Occipital lobe (tissue), 2 donors: ENCODE measurements around the gene GAS5. TPM values are rescaled to one million over a fixed set of nuclear protein-coding genes. Genes with fewer than 3 reads are reported as not detected.
"Not testable (repeated sequence)": the region's sequence is repeated elsewhere in the genome, so short reads cannot be mapped to it uniquely, and the experiment has no call there.

Experiments used
- DNase-seq: peaks from one replicate; lab custom pipeline; 2025; lab: John Stamatoyannopoulos, UW
- total RNA-seq: library from RNA; depleted of rRNA; stranded (reverse); fragments of >200 nt; gene quantifications from one replicate; pipeline ENCODE4 v1.2.3, GENCODE V29; 2014

Gene GAS5
- 605 TPM for total RNA-seq

DNA sequence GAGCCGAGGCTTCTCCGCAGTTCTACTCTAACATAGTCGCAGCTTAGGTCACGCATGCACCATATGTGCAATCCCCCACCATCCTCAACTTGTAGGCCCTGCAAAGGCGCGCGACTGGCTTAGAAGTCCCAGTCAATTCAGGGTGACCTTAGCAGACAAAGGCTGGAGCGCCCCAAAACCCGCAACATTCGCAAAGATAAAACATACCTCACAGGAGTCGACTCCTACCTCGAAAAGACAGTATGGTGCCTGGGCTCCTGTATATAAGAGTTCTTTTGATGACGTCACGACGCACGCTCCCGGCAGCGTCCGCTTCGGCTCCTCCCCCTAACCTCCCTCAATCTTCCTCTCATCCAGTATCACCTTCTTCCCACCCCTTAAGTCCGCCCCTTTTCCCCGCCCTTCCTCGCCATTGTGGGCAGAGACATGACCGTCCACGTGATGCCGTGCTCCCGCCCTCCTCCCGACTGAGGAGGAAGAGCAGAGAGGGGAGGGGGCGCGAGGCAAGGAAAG is at the start of gene GAS5:
TSS of gene GAS5 (minus strand) at position 237 of the 513 bp plus-strand sequence.
- peak; percentile 98 for DNase-seq

DNA sequence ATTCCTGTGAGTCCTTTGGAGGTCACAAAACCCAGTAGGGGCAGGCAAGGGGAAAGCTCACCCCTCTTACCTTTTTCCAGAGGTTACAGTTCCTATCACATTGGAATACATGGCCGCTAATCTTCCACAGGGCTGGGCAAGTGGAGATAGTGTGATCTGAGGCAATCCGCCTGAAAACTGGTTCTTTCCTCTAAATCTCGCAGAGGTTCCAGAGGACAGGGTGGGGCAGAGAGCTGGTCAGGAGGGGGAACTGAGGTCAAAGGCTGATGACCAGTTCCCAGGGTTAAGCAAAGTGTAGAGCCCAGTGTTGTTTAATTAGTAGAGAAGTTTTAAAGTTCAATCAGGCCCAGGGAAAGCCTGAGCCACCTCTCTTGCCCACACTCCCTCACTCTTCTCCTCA is 49.4 kb upstream of the GAS5 start, which contains the start of gene SERPINC1:
TSS of gene SERPINC1 (minus strand) at position 179 of the 400 bp plus-strand sequence. CDS start at position 111, 68 bp downstream.
- no peak for DNase-seq

DNA sequence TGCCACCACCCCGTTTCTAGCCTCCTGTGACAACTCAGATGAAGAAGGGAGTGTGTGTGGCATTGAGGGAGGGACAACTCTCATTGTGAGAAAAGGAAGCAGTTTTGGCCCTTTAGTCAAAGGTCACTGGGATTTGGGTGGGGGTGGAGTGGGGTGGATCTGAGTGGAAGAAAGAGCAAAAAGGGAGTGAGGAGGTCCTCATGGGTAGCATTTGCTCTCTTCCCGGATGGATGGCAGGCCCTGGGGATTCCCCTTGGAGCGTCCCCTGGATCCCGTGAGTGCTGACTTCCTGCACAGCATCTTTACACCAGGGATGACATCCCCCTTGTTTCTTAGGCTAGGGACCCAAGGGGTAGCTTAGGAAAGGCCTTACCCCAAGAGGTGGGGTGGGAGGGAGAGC is 48.9 kb upstream of the GAS5 start:
- DNase-seq = no peak

DNA sequence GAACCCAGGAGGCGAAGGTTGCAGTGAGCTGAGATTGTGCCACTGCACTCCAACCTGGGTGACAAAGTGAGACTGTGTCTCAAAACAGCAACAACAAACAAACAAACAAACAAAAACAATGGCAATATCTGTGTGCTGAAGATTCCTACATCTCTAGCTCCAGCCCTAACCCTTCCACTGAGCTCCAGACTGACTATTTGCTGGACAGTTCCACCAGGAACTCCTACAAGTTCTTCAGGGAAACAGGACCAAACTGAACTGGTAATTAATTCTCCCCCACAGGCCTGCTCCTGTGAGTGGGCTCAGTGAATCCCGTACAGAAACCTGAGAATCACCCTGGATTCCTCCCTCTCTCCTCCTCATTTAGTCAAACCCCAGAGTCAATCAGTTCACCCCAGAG is 47.8 kb upstream of the GAS5 start:
- DNase-seq = no peak

DNA sequence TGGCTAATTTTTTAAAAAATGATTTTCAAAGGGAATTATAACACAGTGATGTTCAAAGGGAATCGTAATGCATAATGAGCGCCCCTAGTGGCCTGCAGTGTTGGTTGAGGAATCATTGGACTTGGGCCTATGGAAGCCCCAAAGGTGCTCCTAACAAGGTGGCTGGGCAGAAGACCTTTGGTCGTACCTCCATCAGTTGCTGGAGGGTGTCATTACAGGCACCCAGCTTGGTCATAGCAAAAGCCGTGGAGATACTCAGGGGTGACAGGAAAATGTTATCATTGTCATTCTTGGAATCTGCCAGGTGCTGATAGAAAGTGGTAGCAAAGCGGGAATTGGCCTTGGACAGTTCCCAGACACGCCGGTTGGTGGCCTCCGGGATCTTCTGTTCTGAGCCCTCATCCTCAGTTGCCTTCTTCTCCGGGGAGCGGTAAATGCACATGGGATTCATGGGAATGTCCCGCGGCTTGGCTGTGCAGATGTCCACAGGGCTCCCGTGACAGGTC is 46.6 kb upstream of the GAS5 start:
- no peak for DNase-seq

DNA sequence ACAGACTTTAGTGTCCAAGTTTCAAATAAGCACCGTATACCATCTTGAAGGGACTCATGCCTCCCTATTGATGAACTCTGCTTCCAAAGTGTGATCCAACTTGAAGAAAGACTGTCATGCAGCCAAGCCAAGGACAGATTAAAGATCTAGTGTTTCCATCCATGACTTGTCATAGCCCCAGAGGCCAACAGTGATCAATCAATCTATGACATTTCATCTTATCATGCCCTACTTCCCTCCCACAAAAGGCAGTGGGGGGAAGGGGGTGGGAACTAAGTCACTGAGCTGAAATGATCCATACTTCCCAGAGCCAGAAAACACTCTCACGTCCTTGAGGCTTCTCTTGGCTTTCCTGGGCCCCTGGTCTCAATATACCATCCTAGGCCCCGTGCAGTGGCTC is 45.3 kb upstream of the GAS5 start:
- DNase-seq = no peak

DNA sequence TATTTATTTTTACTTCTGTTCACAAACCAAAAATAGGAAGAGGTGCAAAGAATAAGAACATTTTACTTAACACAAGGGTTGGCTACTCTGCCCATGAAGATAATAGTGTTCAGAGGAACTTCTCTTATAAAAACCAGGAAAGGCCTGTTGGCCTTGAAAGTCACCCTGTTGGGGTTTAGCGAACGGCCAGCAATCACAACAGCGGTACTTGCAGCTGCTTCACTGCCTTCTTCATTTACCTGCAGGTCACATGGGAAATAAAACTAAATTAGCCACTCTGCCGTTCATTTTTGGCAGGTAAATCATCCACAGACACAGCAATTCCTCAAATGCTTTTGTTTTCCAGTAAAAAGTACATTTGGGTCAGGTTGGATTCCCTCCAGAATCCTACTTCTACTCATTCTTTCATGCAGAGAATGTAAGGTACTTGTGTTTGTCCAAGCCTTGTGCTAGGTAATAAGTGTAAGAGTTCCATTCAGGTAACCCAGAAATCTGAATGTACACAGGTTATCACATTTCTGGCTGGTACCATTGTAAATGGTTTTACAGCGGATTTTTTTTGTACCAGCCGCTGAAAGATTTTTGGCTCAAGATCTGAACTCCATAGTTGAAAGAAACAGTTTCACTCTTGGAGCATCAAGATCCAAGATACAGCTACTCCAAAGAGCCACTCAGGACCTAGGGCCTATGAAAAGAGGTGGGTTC is 36.2 kb upstream of the GAS5 start:
- no peak for DNase-seq

DNA sequence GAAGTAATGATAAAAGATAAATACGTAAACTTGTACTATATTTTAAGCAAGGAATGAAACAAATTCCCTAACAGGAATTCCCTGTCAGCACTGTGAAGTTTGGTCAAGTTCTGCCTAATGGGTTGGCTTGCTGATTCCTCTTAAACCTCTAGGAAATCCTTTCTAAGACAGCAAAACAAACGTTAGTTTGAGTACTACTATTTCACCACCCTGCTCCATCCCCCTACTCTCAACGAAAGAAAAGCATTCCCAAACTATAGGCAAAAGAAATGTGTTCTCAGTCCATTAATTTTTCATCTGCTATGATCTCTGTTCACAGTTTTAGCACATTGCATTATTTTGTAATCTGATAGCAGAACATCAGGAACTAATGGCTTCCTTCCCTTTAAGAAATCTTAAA is 33.2 kb upstream of the GAS5 start:
- DNase-seq = no peak

DNA sequence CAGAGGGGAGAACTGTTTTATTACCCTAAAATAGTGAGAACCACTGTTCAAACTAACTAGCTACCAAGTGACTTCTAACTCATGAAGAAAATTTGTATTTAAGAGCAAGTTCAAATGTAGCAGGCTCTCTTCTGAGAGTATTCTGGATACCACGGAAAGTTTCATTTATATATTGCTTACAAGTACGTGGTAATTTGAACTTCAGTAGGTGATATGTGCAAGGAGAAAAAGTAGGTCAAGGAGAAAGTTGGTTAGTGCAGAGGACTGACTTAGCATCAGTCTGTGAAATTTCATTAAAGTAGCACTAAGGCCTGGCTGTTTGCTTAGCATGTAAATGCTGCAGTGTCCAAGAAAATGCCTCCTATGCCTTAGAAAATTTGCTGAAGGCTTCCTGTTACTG is 32.6 kb upstream of the GAS5 start:
- DNase-seq = no peak

DNA sequence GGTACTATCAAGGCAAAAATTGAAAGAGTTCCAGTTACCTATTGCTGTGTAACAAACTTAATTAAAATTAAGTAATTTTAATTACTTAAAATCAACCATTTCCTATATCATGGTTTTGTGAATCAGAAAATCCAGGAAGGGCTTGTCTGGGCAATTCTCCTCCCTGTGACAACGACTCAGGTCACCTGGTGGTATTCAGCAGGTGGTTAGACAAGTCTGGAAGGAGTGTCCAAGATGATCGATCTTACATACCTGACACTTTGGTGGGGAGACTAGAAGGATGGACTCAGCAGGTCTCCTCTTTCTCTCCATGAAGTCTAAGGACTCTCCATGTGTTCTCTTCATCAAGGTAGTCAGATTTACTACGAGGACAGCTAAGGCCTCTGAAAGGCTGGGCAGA is 26.4 kb upstream of the GAS5 start:
- no peak for DNase-seq

DNA sequence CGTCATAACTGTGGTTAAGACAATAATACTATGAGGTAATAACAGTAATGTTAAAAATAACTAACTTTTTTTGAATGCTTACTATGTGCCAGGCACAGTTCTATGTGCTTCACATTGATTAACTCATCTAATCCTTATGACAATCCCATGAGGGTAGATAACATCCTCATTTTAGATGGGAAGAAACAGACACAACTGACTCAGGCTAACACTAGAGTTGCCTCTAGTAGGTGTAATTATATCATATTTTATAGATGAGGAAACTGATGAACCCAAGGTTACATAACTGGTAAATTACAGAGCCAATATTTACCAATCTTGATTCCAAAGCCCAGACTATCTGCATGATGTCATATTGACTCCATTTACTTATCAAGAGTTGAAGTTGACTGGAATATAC is 25.8 kb upstream of the GAS5 start:
- no peak for DNase-seq

DNA sequence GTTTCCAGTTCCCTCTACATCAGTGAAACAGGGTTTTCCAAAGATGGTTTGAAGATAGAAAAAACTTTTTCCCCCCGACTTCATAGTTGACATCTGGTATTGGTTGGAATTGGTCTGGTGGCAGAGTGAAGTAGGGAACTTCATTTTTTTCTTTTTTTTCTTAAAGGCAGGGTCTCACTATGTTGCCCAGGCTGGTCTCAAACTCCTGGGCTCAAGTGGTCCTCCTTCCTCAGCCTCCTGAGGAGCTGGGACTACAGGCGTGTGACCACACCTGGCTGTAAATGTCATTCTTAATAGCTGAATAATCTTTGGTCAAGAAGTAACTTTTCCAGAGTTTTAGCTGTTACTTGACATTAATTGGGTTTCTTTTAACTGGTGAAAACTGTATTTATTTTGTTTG is 22.1 kb upstream of the GAS5 start:
- DNase-seq = no peak

DNA sequence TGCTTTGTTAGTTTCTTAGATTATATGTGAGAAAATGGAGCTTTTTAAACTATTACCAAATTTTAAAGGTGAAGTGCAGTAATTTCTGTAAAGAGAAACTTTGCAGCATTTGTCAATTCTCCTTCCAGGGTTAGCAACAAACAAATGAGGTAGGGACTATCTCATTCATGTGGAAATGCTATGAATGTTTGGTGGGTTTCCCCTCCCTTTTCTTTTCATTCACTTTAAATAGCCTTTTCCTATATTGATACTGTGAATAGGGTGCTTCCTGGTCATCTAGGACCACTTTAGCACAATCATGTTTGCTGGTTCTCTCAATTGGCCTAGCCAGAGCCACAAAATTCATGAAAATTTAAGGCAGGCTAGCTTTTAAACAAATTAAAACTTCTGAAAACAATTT is 21.0 kb upstream of the GAS5 start:
- no peak for DNase-seq

DNA sequence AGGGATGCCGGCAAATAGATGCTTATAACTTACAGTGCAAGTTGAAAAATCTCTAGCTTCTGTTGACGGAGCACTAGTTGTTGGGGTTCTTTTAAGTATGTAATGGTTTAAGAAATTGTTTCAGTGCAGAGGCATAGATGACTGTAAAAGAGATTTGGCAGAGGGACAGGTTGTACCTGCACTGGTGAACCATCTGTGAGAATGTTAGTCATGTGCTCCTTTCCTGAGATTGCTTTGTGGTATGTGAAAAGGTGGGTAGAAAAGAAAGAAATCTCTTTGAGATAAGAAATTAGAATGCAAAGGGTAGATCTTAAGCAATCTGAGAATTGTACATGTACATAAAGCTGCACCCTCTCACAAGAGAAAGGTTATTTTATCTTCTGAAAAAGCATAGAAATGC is 19.8 kb upstream of the GAS5 start:
- no peak for DNase-seq

DNA sequence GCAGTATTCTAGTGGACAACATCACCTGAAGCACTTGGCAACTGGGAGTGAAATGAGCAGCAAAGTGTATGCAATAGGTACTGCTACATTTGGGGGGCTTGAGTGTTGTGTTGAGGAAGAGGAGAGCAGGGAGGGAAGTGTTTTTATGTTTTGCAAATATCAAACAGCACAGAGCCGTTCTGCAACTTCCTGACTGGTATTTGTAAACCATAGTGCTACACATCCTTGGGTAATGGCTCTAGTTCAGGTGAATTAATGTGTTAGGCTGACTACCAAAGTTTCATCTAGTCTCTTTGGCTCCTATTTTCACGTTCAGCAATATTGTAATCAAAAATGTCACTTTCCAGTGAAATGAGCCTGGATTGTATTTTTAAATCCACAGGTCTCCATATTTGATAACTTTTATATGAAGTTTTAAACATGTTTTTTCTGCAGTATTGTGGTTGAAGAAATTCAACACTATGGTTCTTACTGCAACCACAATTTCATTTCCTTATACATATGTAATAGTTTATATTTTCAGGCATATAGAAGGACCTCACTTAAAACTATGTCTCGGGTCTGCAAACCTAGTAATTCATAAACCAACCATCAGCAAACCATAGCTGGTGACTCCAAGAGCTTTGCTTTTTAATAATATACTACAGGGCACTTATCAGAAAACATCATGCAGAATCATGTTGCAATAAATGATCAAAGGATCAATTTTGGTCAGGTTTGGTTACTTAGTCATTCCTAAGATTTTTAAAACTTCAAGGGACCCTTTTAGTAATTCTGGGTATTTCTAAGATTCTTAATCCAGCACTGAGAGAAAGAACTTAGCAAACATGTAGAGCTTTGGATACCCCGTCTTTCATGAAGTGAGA is 19.2 kb upstream of the GAS5 start:
- no peak for DNase-seq

DNA sequence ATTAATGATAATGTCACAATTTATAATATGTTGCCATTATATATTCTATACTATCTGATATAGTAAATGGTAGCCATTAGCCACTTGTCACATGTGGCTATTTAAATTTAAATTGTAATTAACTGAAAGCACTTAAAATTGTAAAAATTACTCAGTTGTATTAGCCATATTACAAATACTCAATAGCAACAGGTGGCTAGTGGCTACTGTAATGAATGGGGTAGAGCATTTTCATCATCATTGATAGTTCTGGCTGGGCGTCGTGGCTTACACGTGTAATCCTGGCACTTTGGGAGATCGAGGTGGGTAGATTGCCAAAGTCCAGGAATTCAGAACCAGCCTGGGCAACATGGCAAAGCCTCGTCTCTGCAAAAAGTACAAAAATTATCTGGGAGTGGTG is 16.9 kb upstream of the GAS5 start:
- DNase-seq = no peak

DNA sequence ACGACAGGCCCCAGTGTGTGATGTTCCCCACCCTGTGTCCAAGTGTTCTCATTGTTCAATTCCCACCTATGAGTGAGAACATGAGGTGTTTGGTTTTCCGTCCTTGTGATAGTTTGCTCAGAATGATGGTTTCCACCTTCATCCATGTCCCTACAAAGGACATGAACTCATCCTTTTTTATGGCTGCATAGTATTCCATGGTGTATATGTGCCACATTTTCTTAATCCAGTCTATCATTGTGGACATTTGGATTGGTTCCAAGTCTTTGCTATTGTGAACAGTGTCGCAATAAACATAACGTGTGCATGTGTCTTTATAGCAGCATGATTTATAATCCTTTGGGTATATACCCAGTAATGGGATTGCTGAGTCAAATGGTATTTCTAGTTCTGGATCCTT is 13.3 kb upstream of the GAS5 start:
- not testable (repeated sequence) for DNase-seq

DNA sequence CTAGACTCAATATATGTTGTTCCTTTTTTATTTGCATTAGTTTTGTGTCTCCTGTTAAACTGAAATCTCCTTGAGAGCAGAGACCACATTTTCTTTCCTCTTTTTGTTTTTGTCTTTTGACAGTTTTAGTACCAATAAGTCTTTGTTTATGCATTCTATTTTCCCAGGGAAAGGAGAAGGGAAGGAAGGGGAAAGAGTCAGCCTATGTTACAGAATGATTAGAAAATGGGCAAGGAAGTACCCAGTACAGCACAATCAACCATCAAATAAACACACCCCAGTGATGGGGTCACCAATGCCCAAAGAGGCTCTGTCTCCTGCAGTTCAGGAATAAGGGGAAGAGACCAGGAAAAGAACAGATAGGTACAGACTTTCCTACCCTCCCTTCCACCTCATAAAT is 10.5 kb upstream of the GAS5 start:
- no peak for DNase-seq

DNA sequence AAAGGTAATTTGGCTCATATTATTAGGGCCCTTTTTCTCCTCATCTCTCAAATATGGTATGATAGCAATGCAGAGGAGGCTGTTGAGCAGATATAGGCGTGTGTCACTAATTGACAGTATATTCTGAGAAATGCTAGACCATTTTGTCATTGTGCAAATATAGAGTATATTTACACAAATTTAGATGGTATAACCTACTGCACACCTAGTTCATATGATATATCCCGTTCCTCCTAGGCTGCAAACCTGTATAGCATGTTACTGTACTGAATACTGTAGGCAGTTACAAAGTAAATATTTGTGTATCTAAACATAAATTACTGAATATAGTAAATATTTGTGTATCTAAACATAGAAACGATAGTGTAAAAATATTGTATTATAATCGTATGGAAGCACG is 8.9 kb upstream of the GAS5 start:
- DNase-seq = no peak

DNA sequence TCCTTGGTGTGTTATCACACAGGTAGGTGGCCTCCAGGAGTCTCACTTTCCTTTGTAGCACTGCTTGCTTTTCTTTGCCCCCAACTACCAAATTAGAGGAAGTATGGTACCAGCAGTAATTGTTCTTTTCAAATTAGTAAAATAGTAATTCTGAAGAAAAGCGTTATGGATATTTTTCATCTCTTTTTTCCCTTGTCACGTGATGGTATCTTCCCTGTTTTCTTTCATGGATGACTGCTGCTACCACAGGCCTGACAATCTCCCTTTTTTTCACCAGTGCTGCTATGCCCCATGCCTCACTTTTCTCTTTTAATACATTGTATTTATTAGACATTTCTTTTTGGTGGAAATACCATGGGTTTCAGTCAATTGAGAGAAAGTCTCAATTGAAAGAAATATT is 3.7 kb upstream of the GAS5 start:
- no peak for DNase-seq

DNA sequence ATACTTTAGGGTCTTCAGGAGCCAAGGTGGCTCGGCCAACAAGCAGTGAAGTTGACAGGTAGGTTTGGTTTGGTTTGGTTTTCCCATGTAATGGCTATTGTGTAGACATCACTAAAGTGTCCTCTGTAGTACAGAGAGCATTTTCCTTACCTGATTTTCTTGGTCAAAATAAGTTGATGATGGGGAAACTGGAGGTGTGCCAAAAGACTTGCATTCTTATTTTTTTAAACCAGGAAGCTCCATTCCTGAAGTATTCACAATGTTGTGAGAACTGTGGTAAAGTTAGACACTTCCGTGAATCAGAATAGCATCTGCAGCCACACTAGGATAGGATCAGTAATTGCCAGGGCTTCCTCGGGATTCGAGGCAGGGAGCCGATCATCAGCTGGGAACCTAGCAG is 3.3 kb upstream of the GAS5 start:
- no peak for DNase-seq

DNA sequence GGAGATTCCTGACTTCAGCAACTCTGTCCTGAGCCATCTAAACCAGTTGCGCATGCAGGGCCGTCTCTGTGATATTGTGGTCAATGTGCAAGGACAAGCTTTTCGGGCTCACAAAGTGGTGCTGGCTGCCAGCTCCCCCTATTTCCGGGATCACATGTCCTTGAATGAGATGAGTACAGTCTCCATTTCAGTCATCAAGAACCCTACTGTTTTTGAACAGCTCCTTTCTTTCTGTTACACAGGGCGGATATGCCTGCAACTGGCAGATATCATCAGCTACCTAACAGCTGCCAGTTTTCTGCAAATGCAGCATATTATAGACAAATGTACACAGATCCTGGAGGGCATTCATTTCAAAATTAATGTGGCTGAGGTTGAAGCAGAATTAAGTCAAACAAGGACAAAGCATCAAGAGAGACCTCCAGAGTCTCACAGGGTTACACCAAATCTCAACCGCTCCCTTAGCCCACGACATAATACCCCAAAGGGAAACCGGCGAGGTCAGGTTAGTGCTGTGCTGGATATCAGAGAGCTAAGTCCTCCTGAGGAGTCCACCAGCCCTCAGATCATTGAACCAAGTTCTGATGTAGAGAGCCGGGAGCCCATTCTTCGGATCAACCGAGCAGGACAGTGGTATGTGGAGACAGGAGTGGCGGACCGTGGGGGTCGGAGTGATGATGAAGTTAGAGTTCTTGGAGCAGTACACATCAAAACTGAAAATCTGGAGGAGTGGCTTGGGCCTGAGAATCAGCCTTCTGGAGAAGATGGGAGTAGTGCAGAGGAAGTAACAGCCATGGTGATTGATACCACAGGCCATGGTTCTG is 2.7 kb upstream of the GAS5 start:
- peak; percentile 4 for DNase-seq
